Stimulated activated naive CD8-positive, alpha-beta T cell treated with anti-CD3 and anti-CD28 coated beads, Interleukin-15, Interleukin-2, amounts not matched to agents 100 U/mL and 50 U/mL, for 24 hours (primary cell): ENCODE measurements around the gene DDX11.
"Not testable (repeated sequence)": the region's sequence is repeated elsewhere in the genome, so short reads cannot be mapped to it uniquely, and the experiment has no call there.

Experiments used
- ATAC-seq: fragments of 150-1000 bp; cut with Tn5 transposase; one replicate; pipeline ENCODE4 v1.10.0; 2021
- DNase-seq: peaks from one replicate; pipeline ENCODE4 v3.0.0; 2021

DDX11 gene

DNA sequence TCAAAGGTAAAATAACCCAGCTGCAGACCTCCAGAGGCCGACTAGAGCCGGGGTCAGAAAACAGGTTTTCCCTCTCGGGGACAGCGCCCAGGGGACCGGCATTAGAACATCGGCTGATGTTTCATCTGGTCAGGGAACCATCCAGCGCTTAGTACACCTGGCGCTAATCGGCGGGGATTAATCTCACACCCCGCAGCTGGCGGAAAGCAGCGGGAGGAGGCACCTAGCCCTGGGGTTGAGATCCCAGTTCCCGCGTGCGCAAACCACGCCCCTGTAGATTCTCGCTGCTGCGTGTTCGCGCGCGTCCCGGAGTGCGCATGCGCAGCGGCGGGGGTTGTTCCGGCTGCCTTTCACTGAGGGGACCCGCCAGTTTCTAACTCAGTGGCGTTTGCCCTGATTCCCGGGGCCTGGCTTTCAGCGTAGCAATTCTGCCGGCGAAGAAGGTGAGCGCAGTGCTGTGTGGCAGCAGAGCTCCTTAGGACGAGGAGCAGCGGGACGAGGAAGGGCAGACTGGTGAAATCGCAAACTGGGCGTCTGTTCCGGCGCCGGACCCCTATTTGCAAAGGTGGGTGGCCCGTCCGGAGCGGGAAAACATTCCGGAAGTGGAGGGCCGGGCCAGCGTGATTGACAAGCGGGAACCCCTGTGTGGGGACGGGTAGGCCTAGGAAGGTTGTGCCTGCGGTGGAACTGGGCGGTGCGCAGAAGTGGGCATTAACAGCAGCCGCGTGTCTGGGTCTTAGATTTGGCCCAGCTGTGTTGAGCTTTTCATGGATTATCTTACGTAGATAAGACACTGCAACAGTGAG is at the start of gene DDX11:
TSS of gene DDX11 (plus strand) at position 334 of the 806 bp plus-strand sequence. CDS start 4,534 bp downstream, outside the sequence.
- ATAC-seq = peak; percentile 98
- DNase-seq = peak; percentile 93

DNA sequence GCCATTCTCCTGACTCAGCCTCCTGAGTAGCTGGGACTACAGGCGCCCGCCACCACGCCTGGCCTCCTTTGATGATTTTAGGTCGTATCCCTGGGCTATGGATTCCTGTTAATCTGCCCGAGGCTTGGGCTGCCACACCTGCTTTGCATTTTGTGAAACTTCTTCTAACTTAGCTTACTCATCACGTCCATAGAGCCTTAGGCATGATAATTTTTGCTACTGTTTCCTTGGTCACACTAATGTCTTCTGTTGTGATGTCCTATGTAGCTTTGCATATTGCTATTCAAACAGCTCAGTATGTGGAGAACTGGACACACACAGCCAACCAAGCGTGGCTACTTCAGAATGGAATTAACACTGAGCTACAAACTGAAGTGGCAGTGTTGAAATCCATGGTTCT is 47.5 kb upstream of the DDX11 start:
- DNase-seq (no peak), ATAC-seq (no peak)

DNA sequence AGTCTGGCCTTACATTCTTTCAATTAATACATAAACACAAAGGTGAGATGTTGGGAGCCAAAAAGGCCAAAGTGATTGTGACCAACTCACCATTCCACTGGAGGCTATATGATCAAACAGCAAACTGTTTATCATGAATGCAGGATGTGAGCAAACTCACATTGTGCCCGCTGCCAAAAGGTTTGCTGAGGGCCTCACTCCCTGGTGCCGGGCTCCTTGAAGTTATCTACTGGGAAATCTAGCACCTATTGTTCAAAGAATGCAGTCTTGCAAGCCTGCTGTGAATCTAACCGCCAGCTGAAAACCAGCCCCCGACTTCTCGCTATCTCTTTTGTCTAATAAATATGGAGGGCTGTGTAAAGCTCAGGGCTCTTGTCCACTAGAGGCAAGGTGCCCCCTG is 46.7 kb upstream of the DDX11 start:
- not testable (repeated sequence) for DNase-seq, ATAC-seq

DNA sequence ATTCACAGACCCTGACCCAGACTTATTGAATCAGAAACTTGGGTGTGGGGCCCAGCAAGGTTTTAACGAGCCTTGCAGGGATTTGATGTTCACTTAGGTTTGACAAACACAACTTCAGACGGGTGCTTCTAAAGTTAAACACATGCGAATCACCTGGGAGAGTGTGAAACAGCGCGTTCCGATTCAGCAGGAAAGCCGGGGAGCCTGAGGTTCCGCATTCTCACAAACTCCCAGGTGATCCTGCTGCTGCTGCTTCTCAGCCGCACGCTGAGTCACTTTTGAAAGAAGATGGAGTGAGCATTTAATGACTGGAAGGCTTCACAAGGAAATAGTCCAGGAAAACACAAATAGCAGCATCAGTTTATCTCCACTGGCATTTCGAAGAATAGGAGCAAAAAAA is 44.2 kb upstream of the DDX11 start:
- ATAC-seq (no peak), DNase-seq (no peak)

DNA sequence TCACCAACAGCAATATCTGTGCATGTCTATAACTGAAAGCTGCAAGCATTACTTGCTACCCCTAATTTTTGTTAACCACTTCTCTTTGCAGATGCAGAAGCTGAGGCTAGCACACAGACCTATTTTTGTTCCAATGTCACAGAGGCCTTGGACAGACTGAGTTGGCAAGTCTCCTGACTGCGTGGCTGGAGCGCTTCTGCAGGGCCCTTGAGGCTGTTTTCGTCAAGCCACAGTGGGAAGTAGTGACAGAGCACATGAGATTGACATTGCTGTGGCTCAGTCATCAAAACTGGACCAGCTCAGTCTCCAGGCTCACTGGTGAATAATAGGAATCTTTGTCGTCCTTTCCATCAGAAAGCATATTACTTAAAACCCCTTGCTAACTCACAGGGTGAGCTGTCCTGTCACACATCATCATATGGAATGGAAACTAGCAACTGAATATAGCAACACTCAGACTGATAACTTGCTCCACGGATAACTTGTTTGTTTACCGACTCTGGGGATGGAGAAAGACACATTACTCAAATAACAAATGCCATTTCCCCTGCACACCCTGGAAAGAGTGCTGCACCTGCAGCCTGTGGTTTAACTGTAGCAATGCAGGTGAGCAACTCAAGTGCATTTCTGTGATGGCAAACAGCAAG is 43.6 kb upstream of the DDX11 start:
- no peak for ATAC-seq
- no peak for DNase-seq

DNA sequence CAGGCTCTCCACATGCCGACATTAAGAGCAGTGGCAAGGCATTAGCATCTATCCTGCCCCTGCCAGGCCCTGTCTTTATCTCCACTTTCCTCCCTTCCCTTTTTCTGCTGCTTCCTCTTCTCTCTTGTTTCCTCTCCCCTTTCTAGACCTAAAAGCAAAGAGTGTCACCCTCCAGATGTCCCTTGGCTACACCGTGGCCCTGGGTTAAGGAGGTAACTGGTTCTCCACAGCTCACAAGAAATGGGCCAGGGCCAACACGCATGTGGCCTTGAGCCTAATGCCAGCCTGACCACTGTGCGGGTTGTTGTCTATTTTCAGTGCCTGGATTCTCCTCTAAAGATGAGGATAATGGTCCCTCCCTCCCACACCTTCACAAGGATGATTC is 41.7 kb upstream of the DDX11 start:
- no peak for ATAC-seq
- DNase-seq = no peak

DNA sequence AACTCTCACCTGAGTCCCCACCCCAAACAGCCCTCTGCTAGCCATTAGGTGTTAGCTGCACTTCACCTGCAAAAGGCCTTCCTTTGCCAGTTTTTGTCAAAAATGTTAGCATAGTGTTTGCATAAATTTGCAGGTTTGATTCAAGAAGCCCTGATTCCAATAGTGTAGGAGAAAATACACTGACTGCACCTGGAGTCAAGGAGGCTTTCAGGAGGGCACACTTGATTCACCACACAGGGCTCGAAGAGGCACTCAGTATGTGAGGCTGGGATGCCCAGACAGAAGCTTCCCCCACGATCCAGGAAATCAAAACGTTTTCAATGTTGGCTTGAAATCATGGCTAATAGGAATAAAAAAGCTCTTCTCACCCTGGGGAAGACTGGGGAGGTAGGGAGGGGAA is 40.5 kb upstream of the DDX11 start:
- no peak for DNase-seq
- ATAC-seq = no peak

DNA sequence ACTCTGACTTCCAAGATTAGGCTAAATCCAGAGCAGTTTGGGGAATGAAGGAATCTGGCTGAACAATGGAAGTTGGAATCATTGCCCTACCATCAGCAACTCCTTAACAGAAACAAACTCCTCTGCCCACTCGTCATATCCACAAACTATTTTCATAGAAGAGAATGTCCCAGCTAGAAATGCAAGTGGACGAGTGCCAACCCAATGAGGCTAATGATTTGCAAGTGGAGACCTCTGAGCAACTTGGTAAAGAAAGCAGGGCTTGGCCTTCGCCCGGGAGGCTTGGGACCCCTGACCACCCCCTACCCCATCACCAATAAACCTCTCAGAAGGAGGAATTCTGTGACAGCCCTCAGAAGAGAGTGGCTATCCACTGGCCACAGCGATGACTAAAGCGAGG is 40.0 kb upstream of the DDX11 start:
- no peak for ATAC-seq
- DNase-seq = no peak

DNA sequence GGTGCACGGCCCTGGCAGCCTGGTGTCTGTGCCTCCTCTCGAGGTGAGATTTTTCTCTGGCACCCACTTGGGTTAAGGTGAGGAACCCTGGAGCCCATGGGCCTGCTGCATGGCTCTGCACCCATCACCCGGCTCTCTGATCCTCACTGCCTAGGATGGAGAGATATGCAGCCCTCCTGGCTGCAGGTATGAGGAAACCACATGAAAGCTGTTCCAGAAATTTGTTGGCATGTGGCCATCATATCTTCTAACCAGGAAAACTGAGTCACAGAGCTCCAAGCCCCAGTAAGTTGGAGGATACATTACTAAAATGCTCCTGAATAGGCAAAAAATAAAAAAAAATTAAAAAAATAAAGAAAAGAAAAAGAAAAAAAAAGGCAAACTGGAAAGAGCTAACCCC is 39.3 kb upstream of the DDX11 start:
- ATAC-seq (no peak), DNase-seq (no peak)

DNA sequence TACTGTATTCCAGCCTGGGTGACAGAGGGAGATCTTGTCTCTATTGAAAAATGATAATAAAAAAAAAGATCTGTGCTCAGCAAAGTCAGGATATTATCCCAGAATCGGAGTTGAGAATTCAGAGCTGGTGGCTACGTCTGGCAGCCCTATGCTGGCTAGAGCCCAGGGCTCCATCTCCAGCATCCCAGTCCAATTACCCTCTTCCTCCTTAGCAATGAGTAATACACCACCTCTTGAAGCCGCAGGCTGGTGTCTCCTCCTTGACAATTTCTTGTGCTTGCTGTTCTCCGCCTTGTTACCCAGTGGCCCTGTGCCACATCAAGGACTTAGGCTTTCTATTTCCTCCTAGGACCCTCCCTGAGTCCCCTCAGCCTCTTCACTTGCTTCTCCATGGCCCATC is 38.4 kb upstream of the DDX11 start:
- no peak for ATAC-seq
- no peak for DNase-seq

DNA sequence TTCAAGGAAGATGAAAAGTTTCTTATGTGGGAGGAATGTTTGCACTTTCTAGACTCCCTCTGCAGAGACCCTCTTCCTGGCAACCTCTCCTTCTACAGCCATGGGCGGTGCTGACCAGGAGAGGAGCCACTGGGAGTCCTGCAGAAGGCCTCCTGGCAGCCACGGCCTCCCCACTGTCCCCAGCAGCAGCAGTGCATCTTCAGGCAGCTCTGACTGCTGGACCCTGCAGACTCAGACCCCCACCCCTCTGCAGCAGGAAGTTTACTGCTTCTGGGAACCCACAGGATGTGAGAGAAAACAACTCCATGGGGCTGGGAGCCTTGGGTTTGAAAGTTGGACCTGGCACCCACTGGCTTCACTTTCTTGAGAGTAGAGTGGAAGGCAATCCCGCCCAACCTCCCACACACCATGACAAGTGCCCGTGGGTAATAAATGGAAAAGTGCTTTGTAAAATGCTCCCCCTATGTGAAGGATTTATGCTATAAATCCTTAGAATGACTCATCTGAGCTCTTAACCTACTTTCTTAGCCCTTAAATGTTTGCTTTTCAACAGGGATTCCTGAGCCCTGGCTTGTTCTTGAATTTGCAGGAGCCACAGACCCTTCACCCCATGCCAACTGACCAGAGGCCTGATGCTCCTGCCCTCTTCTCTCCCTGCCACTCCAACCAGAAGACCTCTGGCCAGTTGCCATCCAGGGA is 37.5 kb upstream of the DDX11 start:
- DNase-seq (no peak), ATAC-seq (no peak)

DNA sequence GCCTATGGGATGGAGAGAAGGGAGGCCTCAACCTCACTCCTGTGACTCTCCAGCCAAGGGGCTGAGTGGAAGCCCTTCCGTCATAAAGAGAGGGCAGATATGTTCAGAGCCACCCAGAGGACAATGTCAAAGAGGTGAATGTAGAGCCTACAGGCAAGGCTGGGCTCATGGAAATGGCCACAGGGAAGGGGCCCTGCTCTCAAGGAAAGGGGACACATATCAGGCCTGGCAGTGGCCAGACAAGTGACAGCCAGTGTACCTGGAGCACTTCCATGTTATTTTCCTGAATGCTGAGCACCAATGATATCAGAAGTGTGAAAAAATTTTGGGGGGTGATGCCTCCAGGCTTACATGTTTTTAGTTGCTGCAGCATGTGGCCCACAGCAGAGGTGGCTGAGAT is 36.6 kb upstream of the DDX11 start:
- no peak for DNase-seq
- no peak for ATAC-seq

DNA sequence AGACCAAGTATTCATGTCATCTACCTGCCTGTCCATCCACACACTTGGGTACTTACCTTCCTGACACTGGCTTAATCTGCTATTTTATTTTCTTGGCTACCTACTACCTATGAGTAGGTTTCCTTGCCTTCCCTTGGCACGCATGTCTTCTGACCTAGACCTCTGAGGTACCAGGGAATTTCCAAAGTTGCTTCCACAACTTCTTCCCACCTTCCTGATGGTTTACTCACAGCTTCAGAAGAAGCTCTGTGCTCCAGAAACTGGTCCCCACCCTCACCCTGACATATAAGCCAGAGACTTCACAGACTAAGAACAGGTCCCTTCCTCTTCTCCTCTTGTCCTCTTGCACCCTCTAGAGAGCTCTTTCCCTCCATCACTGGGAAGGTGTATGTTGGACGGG is 35.7 kb upstream of the DDX11 start:
- no peak for DNase-seq
- ATAC-seq = no peak

DNA sequence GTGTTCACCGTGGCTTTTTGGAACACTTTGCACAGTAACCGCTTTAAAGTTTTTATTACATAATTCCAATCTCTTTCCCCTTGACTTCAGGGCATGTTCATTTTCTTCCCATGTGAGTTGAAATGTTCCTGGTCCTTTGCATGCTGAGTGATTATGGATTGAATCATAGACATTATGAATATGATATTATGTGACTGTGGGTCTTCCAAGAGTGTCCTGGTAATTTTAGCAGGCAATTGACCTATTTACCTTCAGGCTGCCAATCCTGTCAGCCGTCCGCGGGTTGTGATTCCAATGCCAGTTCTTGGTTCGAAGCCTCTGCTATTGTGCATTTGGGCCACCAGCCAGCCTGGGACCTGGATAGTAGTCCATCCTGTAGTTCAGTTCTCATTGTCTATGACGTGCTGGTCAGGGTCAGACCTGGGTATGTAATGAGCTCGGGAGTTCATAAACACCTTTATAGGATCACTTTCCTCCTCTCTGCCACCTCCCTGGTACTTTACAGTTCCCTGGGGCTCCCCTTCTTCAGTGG is 32.6 kb upstream of the DDX11 start:
- DNase-seq (no peak), ATAC-seq (no peak)

DNA sequence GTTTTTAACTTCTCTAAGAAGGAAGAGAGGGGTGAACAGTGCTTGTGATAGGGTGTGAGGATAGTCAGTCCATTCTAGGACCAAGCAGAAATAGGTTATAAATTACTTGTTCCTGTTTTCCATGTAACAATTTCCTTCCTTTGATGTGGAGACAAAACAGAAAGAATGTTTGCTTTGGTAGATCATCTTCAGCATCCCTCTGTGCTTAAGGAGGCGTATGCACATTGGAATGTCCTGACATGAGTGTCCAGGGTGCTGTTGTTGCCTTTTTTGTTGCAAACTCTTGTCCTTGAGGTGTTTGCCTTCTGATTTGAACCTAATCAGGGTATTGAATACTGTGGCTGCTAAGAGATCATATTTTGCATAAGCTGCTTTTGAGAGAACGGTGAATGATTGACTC is 23.5 kb upstream of the DDX11 start:
- not testable (repeated sequence) for ATAC-seq, DNase-seq

DNA sequence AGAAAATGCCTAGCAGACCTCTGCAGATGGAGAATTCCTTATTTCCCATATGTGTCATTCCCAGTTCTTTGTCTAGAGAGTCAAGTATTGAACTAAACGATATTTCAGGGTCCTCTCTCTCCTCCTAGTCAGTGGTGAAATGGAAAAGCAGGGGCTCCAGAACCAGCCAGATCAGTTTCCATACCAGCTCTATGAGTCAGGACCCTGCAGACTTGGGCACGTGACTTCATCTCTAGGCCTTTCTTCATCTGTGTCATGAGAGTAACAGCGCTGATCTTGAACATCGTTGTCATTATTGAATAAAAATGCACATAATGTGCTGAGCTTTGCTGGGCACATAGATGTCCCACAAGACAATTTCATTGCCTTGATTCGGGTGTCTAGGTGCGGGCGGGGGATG is 23.1 kb upstream of the DDX11 start:
- not testable (repeated sequence) for ATAC-seq, DNase-seq

DNA sequence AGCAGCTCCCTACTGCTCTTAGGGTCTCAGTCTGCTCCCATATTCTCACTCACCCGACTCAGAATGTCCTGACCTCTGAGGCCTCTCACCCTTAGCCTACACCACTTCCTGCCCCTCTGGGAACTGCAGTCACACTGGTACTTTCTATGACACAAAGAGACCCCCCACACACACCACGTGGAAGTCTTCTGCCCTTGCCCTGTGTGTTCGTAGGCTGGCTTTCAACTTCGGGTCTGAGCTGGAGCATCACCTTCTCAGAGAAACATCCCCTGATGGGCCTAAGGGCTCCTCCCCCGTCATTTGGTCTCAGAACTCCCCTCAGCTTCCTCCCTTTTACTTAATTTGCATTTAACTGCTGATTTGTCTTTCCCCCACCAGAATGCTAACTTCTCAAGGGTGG is 22.0 kb upstream of the DDX11 start:
- DNase-seq (peak; percentile 63), ATAC-seq (peak; percentile 92)

DNA sequence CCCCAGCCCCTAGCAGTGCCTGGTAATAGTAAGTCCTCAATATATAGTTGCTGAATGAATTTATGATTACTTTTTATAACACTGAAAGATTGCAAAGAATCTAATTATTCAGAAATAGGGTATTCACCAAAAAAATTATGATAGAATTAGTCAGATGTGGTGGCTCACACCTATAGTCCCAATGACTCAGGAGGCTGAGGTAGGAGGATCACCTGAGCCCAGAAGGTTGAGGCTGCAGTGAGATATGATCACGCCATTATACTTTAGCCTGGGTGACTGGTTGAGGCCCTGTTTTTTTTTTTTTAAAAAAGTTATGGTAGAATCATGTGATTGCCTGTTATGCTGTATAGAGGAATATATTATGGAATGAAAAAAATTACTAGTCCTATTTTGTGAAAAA is 21.5 kb upstream of the DDX11 start:
- ATAC-seq = peak; percentile 47
- DNase-seq = not testable (repeated sequence)

DNA sequence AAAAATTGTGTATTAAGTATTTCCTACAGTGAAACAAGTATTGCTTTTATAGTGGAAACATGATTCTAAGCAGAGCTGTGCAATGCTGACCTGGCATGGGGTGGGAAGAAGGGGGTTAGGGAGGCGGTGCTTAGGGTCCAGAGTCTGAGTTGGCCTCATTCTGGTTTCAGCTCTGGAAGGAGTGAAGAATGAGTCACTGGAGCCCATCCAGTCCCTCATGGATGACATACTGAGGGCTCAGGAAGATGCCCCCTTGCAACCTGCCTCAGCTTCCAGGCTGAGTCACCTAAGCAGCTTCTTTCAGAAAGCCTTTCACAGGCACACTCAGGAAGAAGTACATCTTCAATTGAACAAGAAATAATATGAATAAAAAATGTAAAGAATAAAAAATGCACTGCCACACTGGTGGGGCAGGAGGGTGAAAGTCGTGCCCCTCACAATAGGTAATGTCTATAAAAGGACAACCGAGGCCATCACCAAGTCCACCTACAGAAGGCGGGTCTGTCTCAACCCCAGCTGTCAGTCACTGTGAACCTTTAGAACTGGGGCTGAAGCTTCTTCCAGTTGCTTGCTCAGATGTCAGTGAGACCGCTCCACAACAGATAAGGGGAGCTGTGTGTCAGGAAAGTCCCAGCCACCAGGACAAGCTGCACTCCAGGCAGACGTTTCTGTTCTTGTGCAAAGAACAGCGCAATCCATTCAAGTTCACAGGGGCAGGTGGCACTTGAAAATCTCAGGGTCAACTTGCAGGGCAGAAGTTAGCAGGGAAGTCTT is 20.8 kb upstream of the DDX11 start:
- ATAC-seq = peak; percentile 62
- DNase-seq = not testable (repeated sequence)

DNA sequence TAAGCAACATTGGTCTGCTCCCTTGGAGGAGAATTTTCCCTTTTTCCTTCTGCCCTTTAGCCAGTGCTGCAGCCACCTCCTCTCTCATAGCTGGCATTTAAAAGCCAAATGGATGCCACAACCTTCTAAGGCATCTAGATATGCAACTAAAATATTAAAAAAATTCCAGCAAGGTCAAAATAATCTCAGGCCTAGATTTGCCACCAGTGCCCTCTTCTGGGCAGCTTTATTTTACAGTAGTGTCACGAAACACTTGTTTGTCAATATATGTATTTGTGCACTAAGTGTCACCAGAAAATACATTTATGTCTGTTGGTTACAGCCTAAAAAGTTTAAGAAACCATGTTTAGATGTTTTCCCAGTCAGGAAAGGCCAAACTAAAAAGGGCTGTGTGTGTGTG is 19.7 kb upstream of the DDX11 start:
- ATAC-seq, DNase-seq: not testable (repeated sequence)

DNA sequence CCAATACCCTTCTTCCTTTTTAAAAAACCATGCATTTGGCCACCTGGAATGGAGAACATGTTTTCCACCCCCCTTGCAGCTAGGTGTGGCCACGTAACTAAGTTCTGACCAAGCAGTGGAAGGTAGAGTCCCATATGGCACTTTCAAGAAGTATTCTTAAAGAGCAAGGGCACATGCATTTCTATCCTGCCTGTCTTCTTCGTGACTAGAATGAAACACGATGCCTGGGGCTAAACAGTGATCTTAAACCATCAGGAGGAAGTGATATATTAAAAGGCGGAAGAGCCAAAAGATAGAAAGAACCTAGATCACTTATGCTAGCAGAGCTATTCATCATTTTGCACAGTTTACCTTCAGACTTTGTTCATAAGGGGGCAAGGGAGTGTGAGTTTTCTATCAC is 16.0 kb upstream of the DDX11 start:
- ATAC-seq = no peak
- DNase-seq = no peak

DNA sequence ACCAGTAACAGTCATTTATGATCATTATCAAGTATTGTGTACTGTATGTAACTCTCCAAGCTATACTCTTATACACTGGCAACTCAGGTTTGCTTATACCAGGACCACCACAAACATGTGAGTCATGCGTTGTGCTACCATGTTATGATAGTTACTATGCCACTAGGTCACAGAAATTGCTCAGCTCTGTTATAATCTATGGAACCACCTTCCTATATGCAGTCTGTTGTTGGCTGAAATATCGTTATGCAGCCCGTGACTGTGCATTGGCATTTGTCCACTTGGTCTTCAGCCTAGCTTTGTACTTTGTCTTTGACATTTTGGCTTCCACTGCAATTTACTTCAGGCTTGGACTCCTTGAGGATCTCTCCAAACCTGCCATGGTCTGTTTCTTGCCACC is 7.5 kb upstream of the DDX11 start:
- ATAC-seq = peak; percentile 48
- not testable (repeated sequence) for DNase-seq
